ENCODE measurements around the gene TMIGD1. TPM values are rescaled to one million over a fixed set of nuclear protein-coding genes. Genes with fewer than 3 reads are reported as not detected.
A peak's percentile ranks its signal among the peaks of the same experiment; 100 is the strongest.

TMIGD1 gene
- total and polyA plus RNA-seq, 2 of the 13 experiments (the other 11 are each of a cell fraction or from before 2014, with no cell fraction given): not detected

DNA sequence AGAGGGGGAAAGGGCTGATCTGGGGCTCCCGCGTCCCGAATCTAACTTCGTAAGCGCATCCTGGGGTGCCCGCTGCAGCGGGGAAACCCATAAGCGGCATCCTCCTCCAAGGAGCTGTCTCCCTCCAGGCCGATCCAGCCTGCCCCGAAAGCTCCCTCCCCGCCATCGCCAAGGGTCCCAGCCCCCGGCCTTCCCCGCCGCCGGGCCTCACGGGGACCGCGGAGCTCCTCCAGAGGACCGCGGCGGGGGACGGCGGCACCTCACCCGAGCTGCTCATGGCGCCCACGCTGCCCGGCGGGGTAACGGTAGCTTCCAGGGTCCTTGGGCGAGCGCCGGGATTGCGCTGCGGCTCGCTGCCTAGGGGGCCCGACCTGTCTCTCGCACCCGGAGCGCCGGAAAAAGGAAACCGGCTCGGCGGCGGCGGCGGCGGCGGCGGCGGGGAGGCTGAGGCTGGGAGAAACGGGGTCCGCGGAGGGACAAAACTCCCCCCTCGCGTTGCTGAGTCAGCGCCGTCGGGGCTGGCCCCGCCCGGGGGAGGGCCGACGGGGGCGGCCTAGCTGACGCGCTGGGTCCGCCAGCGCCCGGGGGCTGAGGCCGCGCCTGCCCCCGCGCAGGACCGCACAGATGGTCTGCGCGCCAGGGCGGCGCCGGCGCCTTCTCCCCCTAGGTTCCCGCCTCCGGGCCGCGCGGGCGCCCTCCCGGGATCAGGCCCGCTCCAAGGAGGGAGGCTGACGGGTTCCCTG is 42.1 kb downstream of the TMIGD1 start, which contains the start of gene BLMH (continued):
- TF ChIP-seq ZNF687 (CRISPR knock-in tag; IDR thresholded peaks at IDR 0.05) (peak; percentile 86), FOXO4 (CRISPR knock-in tag; conservative IDR thresholded peaks at IDR 0.05) (0 out of 2 replicates have a peak, but pooled peaks have one; percentile 26), EP300 (IDR thresholded peaks at IDR 0.05; ENCODE audit: low read depth in 2 of 2, low read length in 2 of 2) (peak in 1 of 2 experiments; percentile 13; a peak in 1 of 4 replicates), EP300 (CRISPR knock-in tag; IDR thresholded peaks at IDR 0.05; ENCODE audit: borderline replicate concordance) (no peak)
- TF ChIP-seq, protein P1, sequence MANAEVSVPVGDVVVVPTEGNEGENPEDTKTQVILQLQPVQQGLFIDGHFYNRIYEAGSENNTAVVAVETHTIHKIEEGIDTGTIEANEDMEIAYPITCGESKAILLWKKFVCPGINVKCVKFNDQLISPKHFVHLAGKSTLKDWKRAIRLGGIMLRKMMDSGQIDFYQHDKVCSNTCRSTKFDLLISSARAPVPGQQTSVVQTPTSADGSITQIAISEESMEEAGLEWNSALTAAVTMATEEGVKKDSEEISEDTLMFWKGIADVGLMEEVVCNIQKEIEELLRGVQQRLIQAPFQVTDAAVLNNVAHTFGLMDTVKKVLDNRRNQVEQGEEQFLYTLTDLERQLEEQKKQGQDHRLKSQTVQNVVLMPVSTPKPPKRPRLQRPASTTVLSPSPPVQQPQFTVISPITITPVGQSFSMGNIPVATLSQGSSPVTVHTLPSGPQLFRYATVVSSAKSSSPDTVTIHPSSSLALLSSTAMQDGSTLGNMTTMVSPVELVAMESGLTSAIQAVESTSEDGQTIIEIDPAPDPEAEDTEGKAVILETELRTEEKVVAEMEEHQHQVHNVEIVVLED (CRISPR knock-in tag; IDR thresholded peaks at IDR 0.05; ENCODE audit: borderline replicate concordance): peak; percentile 48; the same call in 1 of the 2 replicates
- TF ChIP-seq, protein P2, sequence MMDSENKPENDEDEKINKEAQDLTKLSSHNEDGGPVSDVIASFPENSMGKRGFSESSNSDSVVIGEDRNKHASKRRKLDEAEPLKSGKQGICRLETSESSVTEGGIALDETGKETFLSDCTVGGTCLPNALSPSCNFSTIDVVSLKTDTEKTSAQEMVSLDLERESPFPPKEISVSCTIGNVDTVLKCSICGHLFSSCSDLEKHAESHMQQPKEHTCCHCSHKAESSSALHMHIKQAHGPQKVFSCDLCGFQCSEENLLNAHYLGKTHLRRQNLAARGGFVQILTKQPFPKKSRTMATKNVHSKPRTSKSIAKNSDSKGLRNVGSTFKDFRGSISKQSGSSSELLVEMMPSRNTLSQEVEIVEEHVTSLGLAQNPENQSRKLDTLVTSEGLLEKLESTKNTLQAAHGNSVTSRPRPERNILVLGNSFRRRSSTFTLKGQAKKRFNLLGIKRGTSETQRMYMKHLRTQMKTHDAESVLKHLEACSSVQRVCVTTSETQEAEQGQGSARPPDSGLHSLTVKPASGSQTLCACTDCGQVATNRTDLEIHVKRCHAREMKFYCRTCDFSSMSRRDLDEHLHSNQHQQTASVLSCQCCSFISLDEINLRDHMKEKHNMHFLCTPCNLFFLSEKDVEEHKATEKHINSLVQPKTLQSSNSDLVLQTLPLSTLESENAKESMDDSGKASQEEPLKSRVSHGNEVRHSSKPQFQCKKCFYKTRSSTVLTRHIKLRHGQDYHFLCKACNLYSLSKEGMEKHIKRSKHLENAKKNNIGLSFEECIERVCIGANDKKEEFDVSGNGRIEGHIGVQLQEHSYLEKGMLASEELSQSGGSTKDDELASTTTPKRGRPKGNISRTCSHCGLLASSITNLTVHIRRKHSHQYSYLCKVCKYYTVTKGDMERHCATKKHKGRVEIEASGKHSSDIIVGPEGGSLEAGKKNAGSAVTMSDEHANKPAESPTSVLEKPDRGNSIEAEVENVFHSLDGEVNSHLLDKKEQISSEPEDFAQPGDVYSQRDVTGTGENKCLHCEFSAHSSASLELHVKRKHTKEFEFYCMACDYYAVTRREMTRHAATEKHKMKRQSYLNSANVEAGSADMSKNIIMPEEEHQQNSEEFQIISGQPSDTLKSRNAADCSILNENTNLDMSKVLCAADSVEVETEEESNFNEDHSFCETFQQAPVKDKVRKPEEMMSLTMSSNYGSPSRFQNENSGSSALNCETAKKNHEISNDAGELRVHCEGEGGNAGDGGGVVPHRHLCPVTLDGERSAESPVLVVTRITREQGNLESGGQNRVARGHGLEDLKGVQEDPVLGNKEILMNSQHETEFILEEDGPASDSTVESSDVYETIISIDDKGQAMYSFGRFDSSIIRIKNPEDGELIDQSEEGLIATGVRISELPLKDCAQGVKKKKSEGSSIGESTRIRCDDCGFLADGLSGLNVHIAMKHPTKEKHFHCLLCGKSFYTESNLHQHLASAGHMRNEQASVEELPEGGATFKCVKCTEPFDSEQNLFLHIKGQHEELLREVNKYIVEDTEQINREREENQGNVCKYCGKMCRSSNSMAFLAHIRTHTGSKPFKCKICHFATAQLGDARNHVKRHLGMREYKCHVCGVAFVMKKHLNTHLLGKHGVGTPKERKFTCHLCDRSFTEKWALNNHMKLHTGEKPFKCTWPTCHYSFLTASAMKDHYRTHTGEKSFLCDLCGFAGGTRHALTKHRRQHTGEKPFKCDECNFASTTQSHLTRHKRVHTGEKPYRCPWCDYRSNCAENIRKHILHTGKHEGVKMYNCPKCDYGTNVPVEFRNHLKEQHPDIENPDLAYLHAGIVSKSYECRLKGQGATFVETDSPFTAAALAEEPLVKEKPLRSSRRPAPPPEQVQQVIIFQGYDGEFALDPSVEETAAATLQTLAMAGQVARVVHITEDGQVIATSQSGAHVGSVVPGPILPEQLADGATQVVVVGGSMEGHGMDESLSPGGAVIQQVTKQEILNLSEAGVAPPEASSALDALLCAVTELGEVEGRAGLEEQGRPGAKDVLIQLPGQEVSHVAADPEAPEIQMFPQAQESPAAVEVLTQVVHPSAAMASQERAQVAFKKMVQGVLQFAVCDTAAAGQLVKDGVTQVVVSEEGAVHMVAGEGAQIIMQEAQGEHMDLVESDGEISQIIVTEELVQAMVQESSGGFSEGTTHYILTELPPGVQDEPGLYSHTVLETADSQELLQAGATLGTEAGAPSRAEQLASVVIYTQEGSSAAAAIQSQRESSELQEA (CRISPR knock-in tag; IDR thresholded peaks at IDR 0.05; ENCODE audit: not compliant biosample characterization): peak; percentile 48
- TF ChIP-seq, protein P3, sequence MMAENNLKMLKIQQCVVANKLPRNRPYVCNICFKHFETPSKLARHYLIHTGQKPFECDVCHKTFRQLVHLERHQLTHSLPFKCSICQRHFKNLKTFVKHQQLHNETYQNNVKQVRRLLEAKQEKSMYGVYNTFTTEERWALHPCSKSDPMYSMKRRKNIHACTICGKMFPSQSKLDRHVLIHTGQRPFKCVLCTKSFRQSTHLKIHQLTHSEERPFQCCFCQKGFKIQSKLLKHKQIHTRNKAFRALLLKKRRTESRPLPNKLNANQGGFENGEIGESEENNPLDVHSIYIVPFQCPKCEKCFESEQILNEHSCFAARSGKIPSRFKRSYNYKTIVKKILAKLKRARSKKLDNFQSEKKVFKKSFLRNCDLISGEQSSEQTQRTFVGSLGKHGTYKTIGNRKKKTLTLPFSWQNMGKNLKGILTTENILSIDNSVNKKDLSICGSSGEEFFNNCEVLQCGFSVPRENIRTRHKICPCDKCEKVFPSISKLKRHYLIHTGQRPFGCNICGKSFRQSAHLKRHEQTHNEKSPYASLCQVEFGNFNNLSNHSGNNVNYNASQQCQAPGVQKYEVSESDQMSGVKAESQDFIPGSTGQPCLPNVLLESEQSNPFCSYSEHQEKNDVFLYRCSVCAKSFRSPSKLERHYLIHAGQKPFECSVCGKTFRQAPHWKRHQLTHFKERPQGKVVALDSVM (CRISPR knock-in tag; IDR thresholded peaks at IDR 0.05): 0 out of 2 replicates have a peak, but pooled peaks have one; percentile 15
